Measurements from ENCODE around the gene LSM12.
"Not testable (repeated sequence)": the region's sequence is repeated elsewhere in the genome, so short reads cannot be mapped to it uniquely, and the experiment has no call there.

LSM12 gene

DNA sequence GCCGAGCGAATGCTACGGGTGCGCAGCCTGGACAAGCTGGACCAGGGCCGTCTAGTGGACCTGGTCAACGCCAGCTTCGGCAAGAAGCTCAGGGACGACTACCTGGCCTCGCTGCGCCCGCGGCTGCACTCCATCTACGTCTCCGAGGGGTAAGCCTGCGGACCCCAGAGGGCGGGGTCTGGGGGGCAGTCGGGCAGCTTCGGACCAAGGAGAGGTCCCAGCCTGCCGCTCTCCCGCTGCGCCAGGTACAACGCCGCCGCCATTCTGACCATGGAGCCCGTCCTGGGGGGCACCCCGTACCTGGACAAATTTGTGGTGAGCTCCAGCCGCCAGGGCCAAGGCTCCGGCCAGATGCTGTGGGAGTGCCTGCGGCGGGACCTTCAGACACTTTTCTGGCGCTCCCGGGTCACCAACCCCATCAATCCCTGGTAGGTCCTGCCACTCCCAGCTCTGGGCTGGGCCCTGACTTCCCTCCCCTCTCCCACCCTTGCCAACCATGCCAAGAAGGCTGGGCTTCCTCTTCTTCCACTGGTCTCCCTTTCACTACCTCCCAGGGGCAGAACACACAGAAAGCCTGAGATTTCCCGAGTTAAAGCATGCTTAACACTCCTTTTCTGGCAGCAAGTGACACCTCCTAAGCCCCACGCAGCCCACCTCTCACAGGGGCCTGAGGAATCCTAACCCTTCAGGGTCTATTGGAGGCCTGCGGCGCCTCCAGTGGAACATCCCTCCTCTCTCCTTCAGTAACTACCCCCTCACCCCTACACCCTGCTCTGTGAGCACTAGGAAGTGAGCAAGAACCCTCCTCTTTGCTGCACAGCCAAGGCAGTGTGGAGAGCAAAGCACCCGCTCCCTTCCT, 58.9 kb downstream of the LSM12 start:
- no peak for DNase-seq (ENCODE audit: low read depth in 2 of 2)

DNA sequence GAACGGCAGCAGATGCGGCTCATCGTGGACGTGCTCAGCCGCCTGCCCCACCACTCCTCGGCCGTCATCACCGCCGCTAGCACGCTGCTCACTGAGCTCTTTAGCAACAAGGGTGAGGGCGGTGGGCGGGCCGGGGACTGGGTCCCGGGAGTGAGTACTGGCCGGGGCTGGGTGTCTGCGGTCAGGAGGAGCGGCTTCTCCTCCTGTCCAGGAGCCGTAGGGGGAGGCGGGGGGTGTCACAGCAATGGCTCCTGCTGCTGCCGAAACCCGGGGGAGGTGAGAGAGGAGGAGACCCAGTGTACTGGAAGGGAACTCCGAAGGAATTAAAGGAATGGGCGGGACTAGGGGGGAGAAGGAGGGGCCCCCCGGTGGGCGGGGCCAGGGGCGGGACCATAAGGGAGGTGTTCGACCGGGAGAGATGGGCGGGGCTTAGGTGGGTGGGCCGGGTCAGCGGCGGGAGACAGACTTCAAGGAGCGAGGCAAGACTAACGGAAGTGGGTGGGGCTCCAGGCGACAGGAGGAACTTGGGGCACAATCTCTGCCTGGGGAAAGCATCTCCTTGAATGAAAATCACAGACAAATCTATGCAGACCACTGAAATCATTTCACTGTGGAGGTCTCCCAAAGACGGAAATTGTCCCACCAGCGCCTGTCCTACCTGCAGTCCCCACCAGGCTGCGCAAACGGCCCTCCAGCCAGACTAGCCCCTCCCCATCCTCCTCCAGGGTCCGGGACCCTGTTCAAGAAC, 59.7 kb downstream of the LSM12 start:
- DNase-seq (ENCODE audit: low read depth in 2 of 2) = peak; percentile 92 to 96

DNA sequence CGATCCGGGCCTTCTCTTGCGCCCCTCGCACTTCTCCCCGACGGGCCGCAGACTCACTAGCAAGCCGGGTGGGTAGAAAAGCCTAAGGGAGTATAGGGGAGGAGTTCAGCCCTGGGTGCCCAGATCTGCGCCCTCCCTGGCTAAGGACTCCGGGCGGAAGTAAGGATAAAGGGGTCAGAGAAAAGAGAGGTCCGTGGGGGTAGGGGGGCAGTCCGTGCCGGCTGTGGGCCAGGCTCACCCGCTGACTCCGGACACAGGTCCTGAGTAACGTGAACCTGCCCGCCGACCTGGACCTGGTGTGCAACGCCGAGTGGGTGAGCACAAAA, 60.2 kb downstream of the LSM12 start:
- DNase-seq (ENCODE audit: low read depth in 2 of 2) = no peak

DNA sequence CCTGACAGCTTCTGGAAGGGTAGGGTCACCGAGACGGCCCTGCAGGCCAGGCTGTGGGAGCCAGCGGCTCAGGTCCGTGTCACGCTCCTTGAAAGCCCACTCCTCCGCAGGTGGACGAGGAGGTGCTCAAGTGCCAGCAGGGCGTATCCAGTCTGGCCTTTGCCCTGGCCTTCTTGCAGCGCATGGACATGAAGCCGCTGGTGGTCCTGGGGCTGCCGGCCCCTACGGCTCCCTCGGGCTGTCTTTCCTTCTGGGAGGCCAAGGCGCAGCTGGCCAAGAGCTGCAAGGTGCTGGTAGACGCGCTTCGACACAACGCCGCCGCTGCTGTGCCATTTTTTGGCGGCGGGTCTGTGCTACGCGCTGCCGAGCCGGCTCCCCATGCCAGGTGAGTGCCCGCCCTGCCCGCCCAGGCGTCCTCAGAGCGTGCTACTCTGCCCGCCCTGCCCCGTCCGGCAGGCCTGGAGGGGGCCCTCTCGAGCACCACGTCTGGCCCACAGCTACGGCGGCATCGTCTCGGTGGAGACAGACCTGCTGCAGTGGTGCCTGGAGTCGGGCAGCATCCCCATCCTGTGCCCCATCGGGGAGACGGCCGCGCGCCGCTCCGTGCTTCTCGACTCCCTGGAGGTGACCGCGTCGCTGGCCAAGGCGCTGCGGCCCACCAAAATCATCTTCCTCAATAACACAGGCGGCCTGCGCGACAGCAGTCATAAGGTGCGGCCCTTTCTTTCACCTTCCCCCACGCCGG, 60.8 kb downstream of the LSM12 start:
- DNase-seq (ENCODE audit: low read depth in 2 of 2) = no peak

DNA sequence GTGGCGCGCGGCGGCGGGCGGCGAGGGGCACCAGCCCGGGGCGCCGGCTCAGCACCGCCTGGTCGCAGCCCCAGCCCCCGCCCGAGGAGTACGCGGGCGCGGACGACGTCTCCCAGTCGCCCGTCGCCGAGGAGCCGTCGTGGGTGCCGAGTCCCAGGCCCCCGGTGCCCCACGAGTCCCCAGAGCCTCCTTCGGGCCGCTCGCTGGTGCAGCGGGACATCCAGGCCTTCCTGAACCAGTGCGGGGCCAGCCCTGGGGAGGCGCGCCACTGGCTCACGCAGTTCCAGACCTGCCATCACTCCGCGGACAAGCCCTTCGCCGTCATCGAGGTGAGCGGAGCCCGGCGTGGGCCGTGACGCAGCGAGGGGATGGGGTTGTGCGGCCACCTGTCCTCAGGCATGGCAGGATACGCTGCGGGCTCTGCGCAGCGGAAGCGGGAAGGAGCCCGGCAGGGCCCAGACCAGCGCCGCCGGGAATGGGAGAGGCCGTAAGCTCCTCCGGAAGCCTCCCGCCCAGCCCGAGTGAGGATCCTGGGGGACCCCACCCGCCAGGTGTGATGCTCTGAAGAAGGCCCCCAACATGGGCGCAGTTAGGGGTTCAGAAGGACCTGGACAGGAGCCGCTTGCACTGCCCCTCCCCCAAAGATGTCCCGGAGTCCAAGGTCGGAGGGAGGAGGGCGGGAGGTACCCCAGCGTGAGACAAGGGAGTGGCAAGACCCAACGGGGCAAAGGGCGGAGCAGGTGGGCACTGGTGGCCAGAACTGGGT, 61.5 kb downstream of the LSM12 start:
- no peak for DNase-seq (ENCODE audit: low read depth in 2 of 2)

DNA sequence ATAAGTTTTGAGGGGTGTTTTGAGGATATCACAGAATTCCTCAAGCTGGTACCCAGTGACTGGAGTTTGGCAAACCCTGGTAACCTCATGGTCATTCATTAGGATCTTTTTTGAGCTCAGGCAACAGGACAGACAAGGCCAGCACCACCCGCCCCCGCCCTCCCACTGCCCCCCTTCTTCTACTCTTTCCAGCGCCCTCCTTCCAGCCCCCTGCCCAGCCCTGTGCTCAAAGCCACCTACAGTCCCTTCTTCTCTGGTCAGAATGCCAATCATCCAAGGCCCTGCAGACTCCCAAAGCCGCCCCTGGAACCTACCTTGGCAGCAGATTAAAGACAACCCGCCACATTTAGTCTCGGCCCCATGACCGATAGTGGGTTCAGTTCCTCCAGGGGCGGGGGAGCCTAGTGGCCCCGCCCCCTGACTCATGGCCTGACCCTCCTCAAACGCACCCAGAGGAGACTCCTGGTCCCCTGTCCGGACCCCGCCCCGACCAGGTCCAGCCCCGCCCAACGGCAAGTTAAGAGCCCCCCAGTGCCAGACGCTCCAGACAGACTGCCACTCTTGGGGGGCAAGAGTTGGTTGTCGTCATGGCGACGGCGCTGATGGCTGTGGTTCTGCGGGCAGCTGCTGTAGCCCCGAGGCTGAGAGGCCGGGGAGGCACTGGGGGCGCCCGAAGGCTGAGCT, 62.3 kb downstream of the LSM12 start, which contains the start of gene NAGS:
Gene NAGS (plus strand): TSS at position 546 of the 684 bp plus-strand sequence. CDS start 42 bp downstream, at position 588.
- DNase-seq (ENCODE audit: low read depth in 2 of 2) = no peak

DNA sequence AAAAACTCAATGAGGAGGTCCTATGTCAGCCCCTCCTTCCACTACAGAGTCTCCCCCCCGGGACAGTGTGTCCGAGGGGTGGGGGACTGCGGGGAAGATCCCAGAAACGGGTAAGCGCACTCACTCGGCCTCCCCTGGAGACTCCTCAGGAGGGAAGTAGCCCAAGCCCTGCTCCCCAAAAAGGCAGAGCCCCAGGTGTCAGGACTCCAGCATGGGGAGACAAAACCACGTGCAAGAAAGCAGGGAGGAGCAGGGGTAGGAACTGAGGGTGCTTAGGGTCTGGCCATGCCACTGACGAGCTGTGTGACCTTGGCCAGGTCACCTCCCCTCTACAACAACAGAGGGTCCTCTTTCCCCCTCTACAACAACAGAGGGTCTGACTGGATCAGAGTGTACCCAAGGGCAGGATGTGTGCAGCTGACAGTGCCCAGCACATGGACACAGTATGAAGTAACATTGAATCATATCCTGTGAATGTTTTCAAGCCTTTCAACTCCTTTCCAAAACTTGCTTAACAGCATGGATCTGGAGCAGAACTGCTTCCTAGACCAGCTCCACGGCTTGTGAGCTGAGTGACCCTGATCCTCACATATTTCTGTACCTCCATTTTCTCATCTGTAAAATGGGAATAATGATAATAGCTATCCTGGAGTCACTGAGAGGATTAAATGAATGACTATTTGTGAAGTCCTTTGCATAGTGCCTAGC, 64.2 kb downstream of the LSM12 start:
- no peak for DNase-seq (ENCODE audit: low read depth in 2 of 2)

DNA sequence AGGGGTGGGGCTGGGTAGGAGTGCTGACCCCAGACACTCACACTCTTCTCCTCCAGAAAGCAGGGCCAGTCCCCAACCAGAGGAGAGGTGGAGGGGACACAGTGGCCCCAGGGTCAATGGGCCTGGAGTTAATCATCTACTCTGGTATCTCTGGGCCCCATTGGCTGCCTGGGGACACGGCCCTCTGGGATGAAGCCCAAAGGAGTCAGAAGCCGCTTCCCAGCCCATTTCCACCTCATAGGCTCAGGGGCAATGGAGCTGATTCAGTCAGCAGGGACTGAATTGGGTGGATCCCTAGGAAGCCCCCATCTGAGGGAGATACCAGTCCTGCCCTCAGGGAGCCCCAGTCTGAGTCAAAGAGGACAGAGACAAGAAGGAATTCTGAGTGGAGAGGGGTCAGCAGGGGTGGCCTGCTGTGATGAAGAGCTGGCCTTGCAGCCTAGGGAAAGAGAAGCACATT, 65.0 kb downstream of the LSM12 start:
- DNase-seq (ENCODE audit: low read depth in 2 of 2) = no peak

DNA sequence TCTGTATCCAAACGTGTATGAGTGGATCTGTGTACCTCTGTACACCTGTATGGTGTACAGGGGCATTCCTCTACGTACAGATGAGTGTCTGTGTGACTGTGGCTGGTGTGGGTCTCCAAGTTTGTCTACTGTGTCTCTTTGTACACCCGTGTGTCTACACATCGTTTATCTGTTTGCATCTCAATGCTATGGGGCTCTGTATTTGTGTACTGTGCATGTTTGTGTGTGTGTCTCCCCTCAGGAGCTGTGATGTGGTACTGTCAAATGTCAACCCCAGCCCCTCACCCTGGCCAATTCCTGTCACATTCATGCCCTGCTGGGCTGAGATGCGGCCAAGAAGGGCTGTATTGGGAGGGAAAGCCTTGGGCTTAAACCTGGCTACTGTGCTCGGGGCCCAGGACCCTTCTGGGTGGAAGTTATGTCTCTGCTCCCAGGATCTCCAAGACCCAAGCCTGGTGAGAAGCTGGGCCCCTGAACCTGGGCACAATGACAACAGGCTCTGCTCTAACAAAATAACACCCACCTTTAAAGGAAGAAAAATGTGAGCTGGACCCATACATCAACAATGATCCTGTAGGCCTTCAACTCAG, 65.5 kb downstream of the LSM12 start:
- no peak for DNase-seq (ENCODE audit: low read depth in 2 of 2)

DNA sequence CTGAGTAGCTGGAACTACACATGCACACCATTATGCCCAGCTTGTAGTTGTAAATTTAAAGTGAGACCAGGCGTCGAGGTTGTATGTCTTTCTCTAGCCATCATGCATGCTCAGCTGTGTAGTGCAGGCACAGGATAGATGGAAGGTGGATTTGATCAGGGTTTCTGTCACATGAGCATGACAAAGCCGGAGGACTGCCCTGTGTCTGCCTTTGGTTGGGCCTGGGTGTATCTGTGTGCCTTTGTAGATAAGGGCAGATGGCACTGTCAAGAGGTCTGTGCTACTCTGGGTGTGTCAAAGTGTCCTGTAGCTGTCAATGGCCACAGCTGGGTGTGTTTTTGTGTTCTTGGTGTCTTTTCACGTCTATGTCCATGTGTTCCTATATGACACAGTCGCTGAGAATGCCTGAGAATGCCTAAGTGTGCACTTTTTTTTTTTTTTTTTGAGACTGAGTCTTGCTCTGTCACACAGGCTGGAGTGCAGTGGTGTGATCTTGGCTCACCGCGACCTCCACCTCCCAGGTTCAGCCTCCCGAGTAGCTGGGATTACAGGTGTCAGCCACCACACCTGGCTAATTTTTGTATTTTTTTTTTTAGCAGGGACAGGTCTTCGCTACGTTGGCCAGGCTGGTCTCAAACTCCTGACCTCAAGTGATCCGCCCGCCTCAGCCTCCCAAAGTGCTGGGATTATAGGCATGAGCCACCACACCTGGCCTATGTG, 66.2 kb downstream of the LSM12 start:
- no peak for DNase-seq (ENCODE audit: low read depth in 2 of 2)

DNA sequence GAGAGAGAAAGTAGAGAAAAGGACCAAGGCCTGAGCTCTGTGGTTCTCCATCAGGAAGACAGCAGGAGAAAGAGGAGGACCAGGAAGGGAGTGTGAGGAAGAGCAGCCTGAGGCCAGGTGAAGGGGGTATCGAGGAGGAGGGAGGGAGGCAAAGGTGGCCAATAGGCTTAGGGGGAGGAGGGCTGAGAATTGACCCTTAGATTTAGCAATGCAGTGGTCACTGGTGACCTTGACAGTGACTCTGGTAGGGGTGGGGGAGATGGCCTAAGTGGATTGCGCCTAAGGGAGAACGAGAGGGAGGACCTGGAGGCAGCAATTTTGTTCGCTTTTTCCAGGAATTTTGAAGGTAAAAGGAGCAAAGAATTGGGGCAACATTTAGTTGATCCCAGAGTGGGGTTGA, 67.4 kb downstream of the LSM12 start:
- DNase-seq (ENCODE audit: low read depth in 2 of 2) = no peak

DNA sequence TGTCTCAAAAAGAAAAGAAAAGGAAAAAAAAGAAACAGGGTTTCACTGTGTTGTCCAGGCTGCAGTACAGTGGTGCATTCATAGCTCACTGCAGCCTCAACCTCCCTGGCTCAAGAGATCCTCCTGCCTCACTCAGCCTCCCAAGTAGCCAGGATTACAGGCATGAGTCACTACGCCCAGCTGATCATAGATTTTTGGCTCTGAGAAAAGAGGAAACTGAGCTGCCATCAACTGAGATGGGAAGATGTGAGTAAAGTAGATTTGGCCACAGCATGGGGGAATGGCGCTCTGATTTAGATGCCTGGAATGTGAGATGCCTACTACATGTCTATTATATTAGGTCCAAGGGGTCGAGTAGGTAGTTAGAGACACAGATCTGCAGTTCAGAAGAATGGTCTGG, 67.9 kb downstream of the LSM12 start:
- DNase-seq (ENCODE audit: low read depth in 2 of 2) = no peak

DNA sequence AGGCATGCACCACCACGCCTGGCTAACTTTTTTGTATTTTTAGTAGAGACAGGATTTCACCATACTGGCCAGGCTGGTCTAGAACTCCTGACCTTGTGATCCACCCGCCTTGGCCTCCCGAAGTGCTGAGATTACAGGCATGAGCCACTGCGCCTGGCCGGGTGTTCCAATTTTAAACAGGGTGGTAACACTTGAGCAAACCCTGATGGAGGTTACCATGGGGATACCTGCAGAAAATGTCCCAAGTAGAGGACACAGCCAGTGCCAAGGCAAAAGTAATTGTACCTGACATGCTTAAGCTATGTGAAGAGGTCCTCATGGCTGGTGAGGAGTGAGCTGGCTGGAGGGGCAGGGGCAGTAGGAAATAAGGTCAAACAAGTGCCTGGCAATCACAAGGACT, 69.3 kb downstream of the LSM12 start:
- DNase-seq (ENCODE audit: low read depth in 2 of 2) = not testable (repeated sequence)

DNA sequence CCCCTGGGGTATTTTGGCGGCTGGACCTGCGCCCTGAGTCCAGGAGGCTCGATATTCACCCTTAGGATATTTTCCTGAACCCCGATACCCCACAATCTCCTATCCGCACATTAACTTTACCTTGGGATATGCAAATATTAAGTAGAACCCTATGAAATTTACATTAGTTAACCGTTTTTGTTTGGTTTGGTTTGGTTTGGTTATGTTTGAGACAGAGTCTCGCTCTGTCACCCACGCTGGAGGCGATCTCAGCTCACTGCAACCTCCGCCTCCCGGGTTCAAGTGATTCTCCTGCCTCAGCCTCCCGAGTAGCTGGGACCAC, 71.4 kb downstream of the LSM12 start:
- no peak for DNase-seq (ENCODE audit: low read depth in 2 of 2)

DNA sequence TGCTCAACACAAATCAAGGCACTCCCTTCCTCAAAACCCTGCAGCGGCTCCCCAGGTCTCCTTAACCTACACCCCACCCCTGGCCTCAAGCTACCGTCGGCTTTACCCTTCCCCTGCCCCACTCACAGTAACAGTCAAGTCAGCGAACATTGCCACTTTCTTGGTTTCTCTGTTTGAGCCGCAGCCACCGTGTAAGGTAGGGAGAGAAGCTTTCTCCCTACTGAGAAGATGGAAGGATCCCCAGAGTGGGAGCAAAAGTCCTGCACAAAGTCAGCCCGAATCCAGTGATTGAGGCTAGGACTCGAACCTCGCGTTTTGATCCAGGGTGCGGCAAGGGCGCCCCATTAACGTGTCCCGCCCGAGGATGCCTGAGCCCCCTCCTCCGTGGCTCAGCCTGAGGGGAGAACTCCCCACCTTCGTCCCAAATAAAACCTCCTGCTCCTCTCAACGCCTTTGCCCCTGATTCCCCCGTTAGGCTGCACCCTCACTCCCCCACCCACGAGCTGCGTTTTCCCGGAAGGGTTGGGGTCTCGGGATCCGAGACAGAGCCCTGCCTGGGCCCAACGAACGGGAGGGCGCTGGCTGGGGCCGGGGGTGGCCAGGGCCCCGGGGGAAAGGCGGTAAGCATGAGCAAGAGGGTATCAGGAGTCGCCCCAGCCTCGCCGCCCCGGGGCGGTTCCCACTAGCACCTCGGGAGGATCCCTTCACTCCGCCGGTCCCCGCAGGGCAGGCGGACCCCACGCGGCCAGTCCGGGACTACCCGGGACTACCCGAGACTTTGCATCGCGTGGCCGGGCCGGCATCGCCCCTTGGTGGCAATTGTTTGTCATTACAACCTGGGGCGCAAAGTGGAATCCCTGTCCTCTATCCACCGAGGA, 72.0 kb downstream of the LSM12 start:
- DNase-seq (ENCODE audit: low read depth in 2 of 2) = peak in 1 of 2 donors; percentile 27

DNA sequence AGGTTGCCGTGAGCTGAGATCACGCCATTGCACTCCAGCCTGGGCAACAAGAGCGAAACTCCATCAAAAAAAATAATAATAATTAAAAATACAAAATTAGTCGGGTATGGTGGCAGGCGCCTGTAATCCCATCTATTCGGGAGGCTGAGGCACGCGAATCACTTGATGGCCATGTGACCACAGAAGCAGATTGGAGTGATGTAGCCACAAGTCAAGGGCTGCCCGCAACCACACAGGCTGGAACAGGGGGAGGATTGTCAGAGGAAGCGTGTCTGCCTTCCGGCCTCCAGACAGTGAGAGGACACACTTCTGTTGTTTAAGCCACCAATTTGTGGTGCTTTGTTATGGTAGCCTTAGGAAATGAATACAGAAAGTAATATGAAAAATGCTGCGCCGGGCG, 73.8 kb downstream of the LSM12 start:
- no peak for DNase-seq (ENCODE audit: low read depth in 2 of 2)

DNA sequence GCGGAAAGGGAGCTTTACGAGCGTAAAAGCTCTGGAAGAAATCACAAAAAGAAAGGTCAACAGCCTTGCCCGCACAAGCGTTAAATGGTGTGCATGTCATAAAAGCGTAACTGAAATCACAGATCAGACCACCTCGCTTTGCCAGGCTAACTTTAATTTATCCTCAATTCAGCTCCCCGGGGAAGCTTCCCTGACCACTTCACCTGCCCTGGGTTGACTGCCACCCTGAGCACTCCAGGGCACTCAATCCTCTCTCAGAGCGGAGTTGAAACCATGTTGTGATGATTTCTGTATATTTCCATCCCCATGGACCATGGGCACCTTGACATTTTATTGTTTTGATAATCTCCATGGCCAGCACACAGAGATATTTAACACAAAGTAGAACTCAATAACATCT, 78.2 kb downstream of the LSM12 start:
- DNase-seq (ENCODE audit: low read depth in 2 of 2) = no peak
